Adrenal gland (tissue), 12 donors: Measurements from ENCODE around the gene PGC. TPM values are rescaled to one million over a fixed set of nuclear protein-coding genes. Genes with fewer than 3 reads are reported as not detected.

ENCODE experiments used
- DNase-seq, 7 donors: peaks; one replicate each; pipeline ENCODE4 v3.0.0-alpha.2; 2019 to 2020
- H3K27ac ChIP-seq, 5 donors: fragments of 200-600 bp; sonication (generic) in 4 of 5; 1 replicate in 3 of 5; 2 replicates in 2 of 5; pipeline versions ENCODE4 v1.5.1 to v1.8.0; 2016 to 2020; ENCODE audit warnings: mild to moderate bottlenecking in 1 of 5
- H3K27me3 ChIP-seq: fragments of 200-600 bp; 2 replicates; pipeline ENCODE4 v1.8.0; 2021
- H3K36me3 ChIP-seq, 2 donors: fragments of 200-600 bp; replicated peaks in 1 of 2; 1 replicate in 1 of 2; 2 replicates in 1 of 2; pipeline versions ENCODE4 v1.5.1 to v1.8.0; 2018 to 2022
- H3K4me1 ChIP-seq, 2 donors: fragments of 200-600 bp; replicated peaks in 1 of 2; 1 replicate in 1 of 2; 2 replicates in 1 of 2; pipeline versions ENCODE4 v1.5.1 to v1.8.0; 2018 to 2021
- H3K4me3 ChIP-seq, 4 donors: fragments of 200-600 bp; sonication (generic) in 3 of 4; one replicate each; pipeline ENCODE4 v1.5.1; 2016 to 2018
- H3K9me3 ChIP-seq, 3 donors: fragments of 200-600 bp; sonication (generic) in 1 of 3; replicated peaks in 1 of 3; 1 replicate in 2 of 3; 2 replicates in 1 of 3; pipeline versions ENCODE4 v1.5.1 to v1.8.0; 2016 to 2021
- POLR2A ChIP-seq, 2 donors: fragments of 450-650 bp; IDR thresholded peaks; one replicate each; pipeline ENCODE4 v1.6.1; 2017; ENCODE audit warnings: antibody characterized with exemption in 2 of 2, mild to moderate bottlenecking in 2 of 2, moderate library complexity in 1 of 2
- WGBS, 4 donors: extraction: QIAGEN DNeasy Blood & Tissue Kit in 2 of 4; methylation state at CpG; one replicate each; pipeline versions ENCODE4 v1.1.5 to v1.1.7; 2013 to 2017; 5-methylcytosine and 5-hydroxymethylcytosine counted together
- intact Hi-C, 2 donors: fragments of 100-400 bp; cut with DNase I; formaldehyde crosslinking; loops; one replicate each; pipeline versions ENCODE4 v1.14.1 to v1.15.0; 2022 to 2023
- polyA plus RNA-seq, 3 donors: library from polyadenylated mRNA; stranded (reverse); fragments of 200-250 nt in 2 of 3; fragments of 350-450 nt in 1 of 3; fragmentation: Illumina TruSeq in 1 of 3; extraction: RNeasy Lipid Tissue Mini Kit (QIAGEN cat#74804) in 1 of 3; gene quantifications; one replicate each; pipeline ENCODE4 v1.2.3, GENCODE V29; 2013 to 2014
- total RNA-seq, 9 donors: library from RNA; depleted of rRNA in 4 of 9; stranded (reverse); fragments of >200 nt in 4 of 9; fragments of 120-200 nt in 1 of 9; fragmentation: NEBNext Ultra II Directional in 1 of 9; extraction: Animal tissue kit (Norgen Biotek cat#: 25700) in 1 of 9; gene quantifications; one replicate each; pipeline versions ENCODE4 v1.1.0 to v1.2.4, GENCODE V29; 2013 to 2023
- TF ChIP-seq, protein P1 (sequence below), 6 experiments: fragments of 450-650 bp in 4 of 6; fragments of 200-600 bp in 2 of 6; sonication (generic) in 1 of 6; IDR thresholded peaks; 1 replicate in 5 of 6; 2 replicates in 1 of 6; pipeline versions ENCODE4 v1.5.1 to v1.8.0; 2016 to 2021; ENCODE audit warnings: antibody characterized with exemption in 6 of 6, mild to moderate bottlenecking in 2 of 6, moderate library complexity in 1 of 6
- donor health status: healthy with polysubstance abuse.
- donor health status: Bipolar disorder and iron deficiency.
- donor health status: DM: yes; HTN: yes; CAD: no.
- donor health status: DM: no; HTN: no; CAD: no.
- donor health status: DM: no; HTN: no; CAD: no.
- donor health status: DM: yes; HTN: yes; CAD: no.

Gene PGC
- total and polyA plus RNA-seq, 12 donors = 0.57 to 1.6 (median 1.1) TPM; not detected in 8

DNA sequence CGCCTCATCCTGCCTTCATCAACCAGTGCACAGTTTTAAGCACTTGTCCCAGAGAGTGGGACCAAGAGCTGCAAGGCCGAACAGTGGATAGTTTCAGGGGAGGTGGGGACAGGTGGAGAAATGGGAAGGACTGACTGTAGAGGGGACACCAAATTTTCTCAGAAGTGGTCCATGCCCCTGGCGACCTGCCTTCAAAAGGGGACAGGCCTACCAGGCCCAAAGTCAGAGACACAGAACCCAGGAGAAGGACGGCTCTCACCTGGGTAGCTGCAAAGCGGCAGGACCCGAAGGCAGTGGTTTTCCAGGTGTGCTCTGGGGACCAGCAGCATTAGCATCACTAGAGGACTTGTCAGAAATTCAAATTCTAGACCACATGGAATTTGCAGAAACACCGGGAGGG lies 17.6 kb downstream of the PGC start:
- TF ChIP-seq, protein P1, sequence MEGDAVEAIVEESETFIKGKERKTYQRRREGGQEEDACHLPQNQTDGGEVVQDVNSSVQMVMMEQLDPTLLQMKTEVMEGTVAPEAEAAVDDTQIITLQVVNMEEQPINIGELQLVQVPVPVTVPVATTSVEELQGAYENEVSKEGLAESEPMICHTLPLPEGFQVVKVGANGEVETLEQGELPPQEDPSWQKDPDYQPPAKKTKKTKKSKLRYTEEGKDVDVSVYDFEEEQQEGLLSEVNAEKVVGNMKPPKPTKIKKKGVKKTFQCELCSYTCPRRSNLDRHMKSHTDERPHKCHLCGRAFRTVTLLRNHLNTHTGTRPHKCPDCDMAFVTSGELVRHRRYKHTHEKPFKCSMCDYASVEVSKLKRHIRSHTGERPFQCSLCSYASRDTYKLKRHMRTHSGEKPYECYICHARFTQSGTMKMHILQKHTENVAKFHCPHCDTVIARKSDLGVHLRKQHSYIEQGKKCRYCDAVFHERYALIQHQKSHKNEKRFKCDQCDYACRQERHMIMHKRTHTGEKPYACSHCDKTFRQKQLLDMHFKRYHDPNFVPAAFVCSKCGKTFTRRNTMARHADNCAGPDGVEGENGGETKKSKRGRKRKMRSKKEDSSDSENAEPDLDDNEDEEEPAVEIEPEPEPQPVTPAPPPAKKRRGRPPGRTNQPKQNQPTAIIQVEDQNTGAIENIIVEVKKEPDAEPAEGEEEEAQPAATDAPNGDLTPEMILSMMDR (IDR thresholded peaks at IDR 0.05) = no peak
- no peak for TF ChIP-seq POLR2A (IDR thresholded peaks at IDR 0.05)
- H3K27ac ChIP-seq = no peak overlapping the region
- H3K9me3 ChIP-seq = no peaks in the 10 kb centered on the region
- intact Hi-C loops = no loop called here
- H3K27me3 ChIP-seq = no peaks in the 10 kb centered on the region
- H3K4me3 ChIP-seq = no peak overlapping the region
- 93 to 95% (median 95%) methylated on average over 7 of the region's 7 CpGs for WGBS, 4 donors
- H3K4me1 ChIP-seq = peaks cover 14 to 42% of the 10 kb centered on the region in 2 donors
- no peaks in the 10 kb centered on the region for H3K36me3 ChIP-seq
- peak in 1 of 7 donors; percentile 7 for DNase-seq

DNA sequence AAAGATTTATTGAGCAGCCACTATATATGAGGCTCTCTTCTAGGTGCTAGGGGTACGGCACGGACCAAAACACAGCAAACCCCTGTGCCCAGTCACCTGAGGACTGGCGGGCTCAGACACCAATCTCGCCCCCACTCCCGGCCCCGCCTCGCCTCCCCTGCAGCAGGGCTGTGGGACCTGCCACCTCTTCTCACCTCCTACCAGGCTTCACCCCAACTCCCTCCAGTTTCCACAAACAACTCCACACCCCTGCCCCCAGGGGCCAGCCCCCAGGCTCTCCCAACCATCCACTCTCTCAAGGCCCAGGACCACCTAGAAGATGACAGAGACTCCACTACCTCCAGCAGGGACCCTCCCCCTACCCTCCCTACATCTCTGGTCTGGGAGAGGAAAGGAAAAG lies 18.2 kb downstream of the PGC start:
- Histone ChIP-seq H3K4me3 (no peak overlapping the region), H3K36me3 (no peaks in the 10 kb centered on the region), H3K9me3 (no peaks in the 10 kb centered on the region), H3K27ac (peak overlapping the region in 1 of 5 donors; percentile 3), H3K27me3 (no peaks in the 10 kb centered on the region), H3K4me1 (peaks cover 21 to 49% of the 10 kb centered on the region in 2 donors)
- intact Hi-C loops = no loop called here
- TF ChIP-seq, protein P1 (IDR thresholded peaks at IDR 0.05) = no peak
- no peak for TF ChIP-seq POLR2A (IDR thresholded peaks at IDR 0.05)
- no peak for DNase-seq
- 91 to 98% (median 97%) methylated on average over 4 to 7 of the region's 7 CpGs for WGBS, 4 donors

DNA sequence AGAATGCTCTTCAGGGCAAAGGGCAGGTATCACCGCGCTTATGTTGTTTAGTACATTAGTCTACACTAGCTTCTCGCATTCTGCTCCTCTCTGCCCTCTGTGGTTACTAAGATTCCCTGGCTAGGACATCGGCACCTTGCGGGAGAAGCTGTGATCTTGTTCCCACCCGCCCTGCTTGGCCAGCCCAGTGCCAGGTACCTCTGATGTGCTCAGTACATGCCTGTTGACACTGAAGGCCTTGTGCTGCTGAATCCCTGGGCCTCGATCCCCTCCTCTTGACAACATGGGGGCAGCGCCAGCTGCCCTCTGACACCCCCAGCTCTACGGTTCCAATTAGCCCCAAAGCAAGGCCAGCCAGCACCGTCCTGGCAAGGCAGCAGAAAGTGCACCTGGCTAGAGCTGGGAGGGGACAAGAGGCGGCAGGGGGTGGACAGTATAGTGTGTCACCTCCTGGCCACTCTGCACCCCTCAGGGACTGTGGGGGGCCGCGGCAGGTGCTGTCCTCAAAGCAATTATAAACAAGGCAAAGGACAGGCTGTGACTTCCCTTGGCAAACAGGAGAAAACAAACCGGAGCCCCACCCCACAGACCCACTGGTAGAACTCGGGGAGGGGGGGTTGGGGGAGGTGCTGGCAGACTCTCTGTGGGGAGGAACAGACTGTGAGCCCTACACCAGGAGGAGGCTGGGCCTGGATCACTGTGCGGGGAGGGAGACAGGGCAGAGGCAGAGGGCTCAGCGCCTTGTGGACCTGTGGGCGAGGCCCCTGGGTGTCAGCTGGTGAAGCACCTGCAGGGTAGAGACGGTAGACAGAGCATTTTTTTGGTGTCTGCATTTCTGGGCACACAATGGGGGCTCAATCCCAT lies 18.9 kb downstream of the PGC start:
- H3K27ac ChIP-seq = peak overlapping the region in 1 of 5 donors; percentile 3
- no peak for TF ChIP-seq POLR2A (IDR thresholded peaks at IDR 0.05)
- TF ChIP-seq, protein P1 (IDR thresholded peaks at IDR 0.05) = no peak
- no peak for DNase-seq

DNA sequence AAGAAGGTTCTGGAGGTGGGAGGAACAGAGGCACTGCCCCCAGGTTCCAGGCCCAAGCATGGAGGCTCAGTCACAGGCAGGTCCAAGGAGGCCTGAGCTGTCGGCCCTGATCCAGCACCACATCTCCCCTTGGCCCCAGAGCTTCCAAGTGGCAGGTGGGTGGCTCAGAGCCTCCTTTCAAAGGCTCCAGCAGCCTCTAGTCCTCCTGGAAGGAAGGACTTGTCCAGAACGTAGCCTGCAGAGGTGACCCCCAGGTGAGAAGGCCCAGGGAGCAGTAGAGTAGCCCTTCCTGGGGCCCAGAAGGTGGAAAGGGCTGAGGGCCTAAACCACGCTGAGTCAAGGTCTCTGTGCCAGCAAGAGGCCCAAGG lies 19.5 kb downstream of the PGC start:
- no peak overlapping the region for H3K27ac ChIP-seq
- TF ChIP-seq, protein P1 (IDR thresholded peaks at IDR 0.05) = no peak
- TF ChIP-seq POLR2A (IDR thresholded peaks at IDR 0.05) = no peak
- no peaks in the 10 kb centered on the region for H3K36me3 ChIP-seq
- 78 to 100% (median 93%) methylated on average over 1 to 3 of the region's 3 CpGs for WGBS, 4 donors
- H3K4me1 ChIP-seq = peaks cover 22 to 51% of the 10 kb centered on the region in 2 donors
- H3K27me3 ChIP-seq = no peaks in the 10 kb centered on the region
- intact Hi-C loops = no loop called here
- no peak overlapping the region for H3K4me3 ChIP-seq
- no peaks in the 10 kb centered on the region for H3K9me3 ChIP-seq
- DNase-seq = no peak

More for the DNA sequence above, 18.9 kb downstream of the PGC start:
- WGBS, 4 donors = 78 to 90% (median 85%) methylated on average over 12 to 19 of the region's 19 CpGs
- Histone ChIP-seq H3K9me3 (no peaks in the 10 kb centered on the region), H3K4me1 (peaks cover 21 to 51% of the 10 kb centered on the region in 2 donors), H3K36me3 (no peaks in the 10 kb centered on the region), H3K4me3 (no peak overlapping the region), H3K27me3 (no peaks in the 10 kb centered on the region)
- intact Hi-C loops = no loop called here
